T-cell (primary cell): ENCODE data around the gene SNX32. TPM values are rescaled to one million over a fixed set of nuclear protein-coding genes. Genes with fewer than 3 reads are reported as not detected.

ENCODE experiments used
- ATAC-seq, 4 experiments: fragments of 200-7000 bp in 3 of 4; fragments of 150-1000 bp in 1 of 4; cut with Tn5 transposase; replicated peaks in 1 of 4; 1 replicate in 3 of 4; 2 replicates in 1 of 4; pipeline ENCODE4 v1.10.0; 2021; ENCODE audit warnings: moderate library complexity in 3 of 4, mild to moderate bottlenecking in 2 of 4, moderate number of reproducible peaks in 1 of 4
- CTCF ChIA-PET, 2 donors: fragments of 300-600 bp; sonication (Branson Sonifier 250); formaldehyde crosslinking; loops; one replicate each; lab custom pipeline; 2022; ENCODE audit warnings: antibody characterized with exemption in 2 of 2; lab: Charles Lee
- POLR2A ChIA-PET, 2 donors: fragments of 300-600 bp; sonication (Branson Sonifier 250); formaldehyde crosslinking; loops; one replicate each; lab custom pipeline; 2022; ENCODE audit warnings: antibody characterized with exemption in 2 of 2; lab: Charles Lee
- DNase-seq, 35 experiments: peaks; one replicate each; pipeline versions ENCODE4 v3.0.0 to v3.0.0-alpha.2; 2013 to 2023
- H3K27ac ChIP-seq: one replicate; pipeline ENCODE4 v1.5.1; 2013; ENCODE audit warnings: low read length
- H3K27me3 ChIP-seq, 2 experiments: replicated peaks in 1 of 2; 1 replicate in 1 of 2; 2 replicates in 1 of 2; pipeline versions ENCODE4 v1.6.1 to v1.7.0; 2013; ENCODE audit warnings: low read length in 1 of 2, mixed read lengths in 1 of 2; ENCODE audit not compliant: control insufficient read depth in 2 of 2, insufficient read depth in 2 of 2; ENCODE audit errors: extremely low read depth in 1 of 2
- H3K36me3 ChIP-seq, 2 donors: 1 replicate in 1 of 2; 2 replicates in 1 of 2; pipeline versions ENCODE4 v1.6.1 to v1.7.0; 2013; ENCODE audit warnings: low read length in 1 of 2; ENCODE audit not compliant: control insufficient read depth in 2 of 2, insufficient read depth in 1 of 2; ENCODE audit errors: extremely low read depth in 1 of 2
- H3K4me1 ChIP-seq, 2 experiments: 1 replicate in 1 of 2; 2 replicates in 1 of 2; pipeline versions ENCODE4 v1.6.1 to v1.7.0; 2013; ENCODE audit warnings: low read length in 2 of 2, mixed read lengths in 1 of 2; ENCODE audit not compliant: insufficient read depth in 2 of 2, control insufficient read depth in 1 of 2; ENCODE audit errors: extremely low read depth in 1 of 2
- H3K4me3 ChIP-seq, 2 donors: 1 replicate in 1 of 2; 2 replicates in 1 of 2; pipeline versions ENCODE4 v1.5.1 to v1.7.0; 2013; ENCODE audit warnings: mild to moderate bottlenecking in 2 of 2, low read length in 1 of 2, moderate library complexity in 1 of 2; ENCODE audit not compliant: control insufficient read depth in 1 of 2; ENCODE audit errors: extremely low read depth in 1 of 2
- H3K9me3 ChIP-seq: 2 replicates; pipeline ENCODE4 v1.7.0; 2013
- H3K27ac Mint-ChIP-seq, 2 donors: one replicate each; pipeline ENCODE4 v1.8.0; 2020 to 2021; ENCODE audit warnings: mild to moderate bottlenecking in 2 of 2, mixed read lengths in 2 of 2
- H3K27me3 Mint-ChIP-seq, 2 donors: one replicate each; pipeline ENCODE4 v1.8.0; 2021 to 2022; ENCODE audit warnings: mixed read lengths in 2 of 2
- H3K36me3 Mint-ChIP-seq: one replicate; pipeline ENCODE4 v1.8.0; 2021; ENCODE audit warnings: mixed read lengths
- H3K4me1 Mint-ChIP-seq, 3 donors: one replicate each; pipeline ENCODE4 v1.8.0; 2020 to 2022; ENCODE audit warnings: mixed read lengths in 3 of 3, mild to moderate bottlenecking in 1 of 3
- H3K4me3 Mint-ChIP-seq, 3 donors: one replicate each; pipeline ENCODE4 v1.8.0; 2020 to 2022; ENCODE audit warnings: mild to moderate bottlenecking in 3 of 3, mixed read lengths in 3 of 3, moderate library complexity in 3 of 3
- H3K9me3 Mint-ChIP-seq, 3 donors: one replicate each; pipeline ENCODE4 v1.8.0; 2020 to 2022; ENCODE audit warnings: mixed read lengths in 3 of 3
- WGBS: methylation state at CpG from one replicate; pipeline ENCODE4 v1.1.5; 2013; ENCODE audit warnings: missing lambda C conversion rate; ENCODE audit not compliant: insufficient coverage; 5-methylcytosine and 5-hydroxymethylcytosine counted together
- total RNA-seq, 35 experiments: library from RNA in 6 of 35; stranded (reverse) in 6 of 35; fragments of 120-200 nt in 1 of 35; gene quantifications; one replicate each; pipeline versions ENCODE4 v1.2.1 to v1.2.4 and lab custom pipeline; 2013 to 2026

The SNX32 gene
- total RNA-seq, 5 donors from 2014 or later (not counting 1 experiment from before 2014, with no cell fraction given) = 0.26 to 1.4 (median 1.2) TPM

DNA sequence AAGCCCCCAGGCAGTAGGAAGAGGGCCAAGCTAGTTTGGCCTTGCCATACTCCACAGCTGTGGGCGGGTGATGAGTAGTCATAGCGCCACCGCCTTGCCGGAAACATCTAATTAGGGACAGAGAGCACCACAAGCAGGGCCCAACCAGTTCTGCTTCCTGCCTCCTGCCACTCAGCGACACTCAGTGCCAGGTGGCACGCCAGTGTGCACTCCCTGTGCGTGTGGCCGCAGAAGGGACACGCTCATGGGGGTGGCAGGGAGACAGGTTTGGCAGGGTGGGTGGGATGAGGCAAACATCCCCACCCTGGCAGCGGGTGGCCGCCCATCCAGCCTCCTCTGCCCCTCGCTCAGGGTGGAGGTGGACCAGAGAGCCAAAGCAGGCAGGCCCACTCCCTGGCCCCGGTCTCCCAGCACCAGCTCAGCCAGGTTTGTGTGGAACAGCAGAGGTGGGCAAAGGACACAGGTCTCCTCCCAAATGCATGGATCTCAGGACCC is 42.0 kb upstream of the SNX32 start:
- ChIA-PET CTCF (no interaction called here), POLR2A (no interaction called here)
- Mint-ChIP-seq H3K4me1 (peaks cover 6 to 30% (median 14%) of the 10 kb centered on the region in 3 donors), H3K27ac (peak overlapping the region in 1 of 2 donors; percentile 44), H3K9me3 (no peaks in the 10 kb centered on the region), H3K4me3 (no peak overlapping the region), H3K36me3 (no peaks in the 10 kb centered on the region), H3K27me3 (peaks cover 26 to 46% of the 10 kb centered on the region in 2 donors)
- ATAC-seq (peak; percentile 66 to 87 (median 70)), DNase-seq (peak in 15 of 35 experiments; percentile 19 to 55 (median 38))
- Histone ChIP-seq H3K4me3 (no peak overlapping the region), H3K27ac (peak overlapping the region; percentile 26), H3K27me3 (peaks cover 0 to 78% of the 10 kb centered on the region in 2 experiments), H3K36me3 (no peaks in the 10 kb centered on the region), H3K9me3 (no peaks in the 10 kb centered on the region), H3K4me1 (peaks cover 0 to 17% of the 10 kb centered on the region in 2 experiments)
- 29% methylated on average over 11 of the region's 13 CpGs for WGBS

GRCh38 chr11:65792456-65792855 is 41.3 kb upstream of the SNX32 start:
- WGBS = 80% methylated on average over 6 of the region's 16 CpGs

DNA sequence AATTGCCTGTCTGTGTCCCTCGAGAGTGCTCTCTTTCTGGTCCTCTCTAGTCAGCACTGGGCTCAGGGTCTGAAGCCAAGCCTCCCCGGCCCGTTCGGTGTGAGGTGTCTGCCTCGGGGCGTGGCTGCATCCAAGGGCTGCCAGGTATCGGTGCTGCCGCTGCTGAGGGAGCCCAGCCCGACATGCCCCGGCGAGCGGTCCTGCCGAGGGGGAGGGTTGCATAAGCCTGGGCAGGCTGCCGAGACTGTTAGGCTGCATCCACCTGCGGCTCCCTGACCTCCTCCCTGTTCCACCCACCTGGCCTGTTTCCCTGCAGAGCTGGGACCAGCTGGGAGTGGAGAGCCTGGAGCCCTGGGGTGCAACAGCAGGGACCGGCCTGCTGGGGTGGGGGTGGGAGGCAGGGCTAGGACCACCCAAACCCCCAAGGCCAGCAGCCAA is 40.6 kb upstream of the SNX32 start:
- 87% methylated on average over 13 of the region's 16 CpGs for WGBS
- no peak overlapping the region for H3K27ac Mint-ChIP-seq

More at GRCh38 chr11:65792456-65792855, 41.3 kb upstream of the SNX32 start:
- Mint-ChIP-seq H3K27ac (no peak overlapping the region), H3K4me1 (peaks cover 6 to 28% (median 11%) of the 10 kb centered on the region in 3 donors), H3K9me3 (no peaks in the 10 kb centered on the region), H3K36me3 (no peaks in the 10 kb centered on the region), H3K4me3 (no peak overlapping the region), H3K27me3 (peaks cover 22 to 49% of the 10 kb centered on the region in 2 donors)
- Histone ChIP-seq H3K4me3 (no peak overlapping the region), H3K4me1 (peaks cover 0 to 12% of the 10 kb centered on the region in 2 experiments), H3K9me3 (no peaks in the 10 kb centered on the region), H3K36me3 (no peaks in the 10 kb centered on the region), H3K27ac (no peak overlapping the region), H3K27me3 (peaks cover 0 to 77% of the 10 kb centered on the region in 2 experiments)
- POLR2A ChIA-PET = no interaction called here
- CTCF ChIA-PET = no interaction called here
- ATAC-seq = no peak
- DNase-seq = no peak

DNA sequence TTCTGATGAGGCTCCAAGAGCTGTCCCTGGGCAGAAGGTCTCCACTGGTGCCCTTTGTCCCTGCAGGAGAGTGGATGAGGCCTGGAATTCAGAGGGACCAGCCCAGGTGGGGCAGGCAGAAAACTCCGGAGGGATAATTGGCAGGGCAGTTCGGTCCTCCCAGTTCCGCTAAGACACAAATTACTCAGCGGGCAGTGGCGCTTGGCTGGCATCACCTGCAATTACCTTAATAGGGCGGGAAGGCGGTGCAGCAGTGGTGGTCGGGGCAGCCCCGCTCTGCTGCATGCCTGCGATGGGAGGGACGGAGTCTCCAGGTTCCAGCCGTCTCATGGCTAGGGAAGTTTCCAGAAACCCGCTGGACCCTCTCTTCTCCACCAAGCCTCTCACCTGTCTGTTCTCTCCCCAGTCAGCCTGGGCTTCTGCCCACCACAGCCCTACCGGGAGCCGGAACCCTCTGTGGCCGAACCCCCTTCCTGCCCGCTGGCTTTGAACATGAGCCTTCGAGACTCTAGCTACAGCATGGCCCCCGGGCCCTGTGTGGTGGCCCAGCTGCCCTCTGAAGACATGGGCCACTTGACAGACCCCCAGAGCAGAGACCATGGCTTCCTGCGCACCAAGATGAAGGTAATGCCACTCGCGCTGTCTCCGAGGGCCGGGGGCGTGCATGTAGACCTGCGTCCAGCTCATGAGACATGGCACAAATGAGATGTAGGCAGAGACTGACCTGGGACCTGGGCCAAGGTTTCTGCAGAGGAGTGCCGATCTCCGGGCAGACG is 40.0 kb upstream of the SNX32 start:
- H3K36me3 ChIP-seq = no peaks in the 10 kb centered on the region
- no peaks in the 10 kb centered on the region for H3K4me1 ChIP-seq
- H3K4me3 ChIP-seq = no peak overlapping the region
- ChIA-PET CTCF (no interaction called here), POLR2A (no interaction called here)
- WGBS = 95% methylated on average over 28 of the region's 29 CpGs
- DNase-seq (no peak), ATAC-seq (no peak)
- no peaks in the 10 kb centered on the region for H3K9me3 ChIP-seq
- Mint-ChIP-seq H3K27me3 (peaks cover 17 to 45% of the 10 kb centered on the region in 2 donors), H3K27ac (no peak overlapping the region), H3K9me3 (no peaks in the 10 kb centered on the region), H3K4me1 (peaks cover 0 to 20% (median 10%) of the 10 kb centered on the region in 3 donors), H3K4me3 (no peak overlapping the region), H3K36me3 (no peaks in the 10 kb centered on the region)
- H3K27ac ChIP-seq = no peak overlapping the region
- peaks cover 0 to 77% of the 10 kb centered on the region in 2 experiments for H3K27me3 ChIP-seq

More for the DNA sequence above, 40.6 kb upstream of the SNX32 start:
- no peak overlapping the region for H3K4me3 ChIP-seq
- POLR2A ChIA-PET = no interaction called here
- peaks cover 19 to 45% of the 10 kb centered on the region in 2 donors for H3K27me3 Mint-ChIP-seq
- peaks cover 2 to 25% (median 9%) of the 10 kb centered on the region in 3 donors for H3K4me1 Mint-ChIP-seq
- no peaks in the 10 kb centered on the region for H3K9me3 Mint-ChIP-seq
- no peaks in the 10 kb centered on the region for H3K9me3 ChIP-seq
- H3K4me3 Mint-ChIP-seq = no peak overlapping the region
- H3K36me3 Mint-ChIP-seq = no peaks in the 10 kb centered on the region
- DNase-seq (no peak), ATAC-seq (no peak)
- H3K27ac ChIP-seq = no peak overlapping the region
- H3K27me3 ChIP-seq = peaks cover 0 to 77% of the 10 kb centered on the region in 2 experiments
- no peaks in the 10 kb centered on the region for H3K36me3 ChIP-seq
- peaks cover 0 to 5% of the 10 kb centered on the region in 2 experiments for H3K4me1 ChIP-seq
- CTCF ChIA-PET = interaction anchor here in 1 of 2 donors (0.6 kb wide), 1 partner anchor 8 kb away, joined by 4 read pairs; no protein-coding TSS in a partner anchor

DNA sequence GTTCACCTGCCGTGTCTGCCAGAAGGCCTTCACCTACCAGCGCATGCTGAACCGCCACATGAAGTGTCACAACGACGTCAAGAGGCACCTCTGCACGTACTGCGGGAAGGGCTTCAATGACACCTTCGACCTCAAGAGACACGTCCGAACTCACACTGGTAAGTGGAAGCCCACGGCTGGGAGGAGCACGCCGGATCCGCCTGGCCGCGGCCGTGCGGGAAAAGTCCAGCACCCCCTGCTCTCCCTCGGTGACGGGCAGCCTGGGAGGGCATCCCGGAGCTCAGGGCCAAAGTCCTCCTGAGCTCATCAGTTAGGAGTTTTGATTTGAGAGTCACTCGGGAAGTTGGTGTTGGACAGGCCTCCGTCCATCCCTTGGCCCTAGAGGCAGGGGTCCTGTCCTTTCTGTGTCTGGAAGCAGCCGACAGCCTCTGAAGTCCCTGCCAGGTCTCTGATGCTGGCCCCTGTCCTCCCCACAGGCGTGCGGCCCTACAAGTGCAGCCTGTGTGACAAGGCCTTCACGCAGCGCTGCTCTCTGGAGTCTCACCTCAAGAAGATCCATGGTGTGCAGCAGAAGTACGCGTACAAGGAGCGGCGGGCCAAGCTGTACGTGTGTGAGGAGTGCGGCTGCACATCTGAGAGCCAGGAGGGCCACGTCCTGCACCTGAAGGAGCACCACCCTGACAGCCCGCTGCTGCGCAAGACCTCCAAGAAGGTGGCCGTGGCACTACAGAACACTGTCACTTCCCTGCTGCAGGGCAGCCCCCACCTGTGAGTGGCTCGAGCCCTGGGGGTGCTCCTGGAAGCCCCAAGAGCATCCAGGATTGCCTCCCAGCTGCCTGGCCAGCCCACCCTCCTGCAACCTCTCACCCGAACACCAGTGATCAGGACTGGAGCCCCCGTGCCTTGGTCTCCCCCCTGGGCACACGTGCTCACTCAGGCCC is 38.9 kb upstream of the SNX32 start:
- ChIA-PET CTCF (no interaction called here), POLR2A (no interaction called here)
- Mint-ChIP-seq H3K4me1 (peaks cover 0 to 18% (median 13%) of the 10 kb centered on the region in 3 donors), H3K9me3 (no peaks in the 10 kb centered on the region), H3K4me3 (no peak overlapping the region), H3K27me3 (peaks cover 17 to 41% of the 10 kb centered on the region in 2 donors), H3K27ac (no peak overlapping the region), H3K36me3 (no peaks in the 10 kb centered on the region)
- ATAC-seq (no peak), DNase-seq (no peak)
- peaks cover 0 to 76% of the 10 kb centered on the region in 2 experiments for H3K27me3 ChIP-seq
- no peaks in the 10 kb centered on the region for H3K36me3 ChIP-seq
- H3K9me3 ChIP-seq = no peaks in the 10 kb centered on the region
- H3K27ac ChIP-seq = no peak overlapping the region
- H3K4me3 ChIP-seq = no peak overlapping the region
- WGBS = 90% methylated on average over 39 of the region's 42 CpGs
- H3K4me1 ChIP-seq = no peaks in the 10 kb centered on the region
